Measurements from ENCODE around the gene GALNT14.

DNA sequence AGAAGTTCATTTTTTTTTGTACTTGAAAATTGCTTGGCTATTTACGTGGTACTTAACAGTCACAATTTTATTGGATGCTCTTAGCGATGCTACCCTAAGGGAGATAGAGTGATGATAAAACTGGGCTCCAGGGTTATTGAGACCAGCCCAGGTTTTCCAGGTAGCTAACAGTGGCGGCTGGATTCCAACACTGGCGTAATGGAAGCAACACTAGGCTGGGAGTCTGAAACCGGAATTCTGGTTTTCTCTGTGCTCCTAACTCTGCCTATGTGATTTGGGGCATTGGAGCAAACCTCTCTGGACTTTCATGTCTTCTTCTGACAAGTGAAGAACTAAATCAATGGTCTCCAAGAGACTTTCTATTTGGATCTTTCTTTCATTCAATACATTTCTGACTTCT, 9.4 kb upstream of the GALNT14 start:
- no peak for TF ChIP-seq POLR2A (IDR thresholded peaks at IDR 0.05)
- TF ChIP-seq, protein P1, sequence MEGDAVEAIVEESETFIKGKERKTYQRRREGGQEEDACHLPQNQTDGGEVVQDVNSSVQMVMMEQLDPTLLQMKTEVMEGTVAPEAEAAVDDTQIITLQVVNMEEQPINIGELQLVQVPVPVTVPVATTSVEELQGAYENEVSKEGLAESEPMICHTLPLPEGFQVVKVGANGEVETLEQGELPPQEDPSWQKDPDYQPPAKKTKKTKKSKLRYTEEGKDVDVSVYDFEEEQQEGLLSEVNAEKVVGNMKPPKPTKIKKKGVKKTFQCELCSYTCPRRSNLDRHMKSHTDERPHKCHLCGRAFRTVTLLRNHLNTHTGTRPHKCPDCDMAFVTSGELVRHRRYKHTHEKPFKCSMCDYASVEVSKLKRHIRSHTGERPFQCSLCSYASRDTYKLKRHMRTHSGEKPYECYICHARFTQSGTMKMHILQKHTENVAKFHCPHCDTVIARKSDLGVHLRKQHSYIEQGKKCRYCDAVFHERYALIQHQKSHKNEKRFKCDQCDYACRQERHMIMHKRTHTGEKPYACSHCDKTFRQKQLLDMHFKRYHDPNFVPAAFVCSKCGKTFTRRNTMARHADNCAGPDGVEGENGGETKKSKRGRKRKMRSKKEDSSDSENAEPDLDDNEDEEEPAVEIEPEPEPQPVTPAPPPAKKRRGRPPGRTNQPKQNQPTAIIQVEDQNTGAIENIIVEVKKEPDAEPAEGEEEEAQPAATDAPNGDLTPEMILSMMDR (IDR thresholded peaks at IDR 0.05): no peak
- TF ChIP-seq EP300 (IDR thresholded peaks at IDR 0.05): no peak

All from ovary (tissue), 3 donors.